Caco-2 (cell line): Measurements from ENCODE around the gene LRRC19. TPM values are rescaled to one million over a fixed set of nuclear protein-coding genes. Genes with fewer than 3 reads are reported as not detected.

Experiments
- BruUV-seq: library from RNA; stranded (reverse); fragments of 400-500 nt; replicated peaks from 2 replicates; lab custom pipeline; 2021; lab: Mats Ljungman, UMichigan
- CTCF ChIA-PET: fragments of 300-600 bp; sonication (Branson Sonifier 250); formaldehyde crosslinking; loops from one replicate; lab custom pipeline; 2022; ENCODE audit warnings: antibody characterized with exemption; lab: Charles Lee
- POLR2A ChIA-PET: fragments of 300-600 bp; sonication (Branson Sonifier 250); formaldehyde crosslinking; loops from one replicate; lab custom pipeline; 2022; ENCODE audit warnings: antibody characterized with exemption; lab: Charles Lee
- DNase-seq, 2 experiments: peaks; one replicate each; pipeline versions ENCODE4 v3.0.0 to v3.0.0-alpha.2; 2020 to 2022
- H3K27me3 ChIP-seq: replicated peaks from 2 replicates; pipeline ENCODE4 v1.6.0; 2011; ENCODE audit warnings: low read length; ENCODE audit not compliant: control insufficient read depth, insufficient read depth
- H3K36me3 ChIP-seq: 2 replicates; pipeline ENCODE4 v1.5.1; 2011; ENCODE audit warnings: low read length; ENCODE audit not compliant: control insufficient read depth, insufficient read depth
- H3K4me1 ChIP-seq: fragments of 250-450 bp; sonication (Bioruptor Pico); 2 replicates; pipeline ENCODE4 v1.5.1; 2020; ENCODE audit warnings: mild to moderate bottlenecking
- H3K4me3 ChIP-seq: 2 replicates; pipeline ENCODE4 v1.5.1; 2011; ENCODE audit warnings: low read depth, mild to moderate bottlenecking, control low read depth, low read length
- H3K9me3 ChIP-seq: fragments of 250-450 bp; sonication (Bioruptor Pico); 2 replicates; pipeline ENCODE4 v1.5.1; 2020; ENCODE audit warnings: mild to moderate bottlenecking, moderate library complexity
- H3K27ac Mint-ChIP-seq: one replicate; pipeline ENCODE4 v1.8.0; 2022; ENCODE audit warnings: mixed read lengths; ENCODE audit not compliant: unreplicated experiment
- H3K27me3 Mint-ChIP-seq: one replicate; pipeline ENCODE4 v1.8.0; 2022; ENCODE audit warnings: mixed read lengths; ENCODE audit not compliant: insufficient read depth, unreplicated experiment
- H3K36me3 Mint-ChIP-seq: one replicate; pipeline ENCODE4 v1.8.0; 2022; ENCODE audit warnings: mild to moderate bottlenecking, mixed read lengths; ENCODE audit not compliant: insufficient read depth, unreplicated experiment
- H3K4me1 Mint-ChIP-seq: one replicate; pipeline ENCODE4 v1.8.0; 2022; ENCODE audit warnings: low read depth, mixed read lengths; ENCODE audit not compliant: unreplicated experiment
- H3K4me3 Mint-ChIP-seq: one replicate; pipeline ENCODE4 v1.8.0; 2022; ENCODE audit warnings: mild to moderate bottlenecking, moderate library complexity, mixed read lengths; ENCODE audit not compliant: unreplicated experiment
- H3K9me3 Mint-ChIP-seq: one replicate; pipeline ENCODE4 v1.8.0; 2022; ENCODE audit warnings: mixed read lengths; ENCODE audit not compliant: unreplicated experiment
- intact Hi-C: fragments of 100-400 bp; cut with micrococcal nuclease; formaldehyde crosslinking; loops from one replicate; pipeline ENCODE4 v1.10.0; 2022; ENCODE audit not compliant: unreplicated experiment
- total RNA-seq: library from RNA; stranded (reverse); gene quantifications from 2 replicates; pipeline ENCODE4 v1.2.3, GENCODE V29; 2022
- TF ChIP-seq, protein P1 (sequence below), 2 experiments: fragments of 200-600 bp in 1 of 2; IDR thresholded peaks; 1 replicate in 1 of 2; 2 replicates in 1 of 2; pipeline versions ENCODE4 v1.5.1 to v1.8.0; 2011 to 2022; ENCODE audit warnings: antibody characterized with exemption in 1 of 2, control low read depth in 1 of 2, inconsistent platforms in 1 of 2, low read depth in 1 of 2, low read length in 1 of 2, mild to moderate bottlenecking in 1 of 2, moderate library complexity in 1 of 2; ENCODE audit not compliant: insufficient read depth in 1 of 2, severe bottlenecking in 1 of 2, unreplicated experiment in 1 of 2

LRRC19 gene
- total RNA-seq, 1 experiment from 2014 or later: not detected

GRCh38 chr9:26973989-26974388 is 31.5 kb downstream of the LRRC19 start:
- Histone ChIP-seq H3K27me3 (no peaks in the 10 kb centered on the region), H3K4me1 (no peaks in the 10 kb centered on the region), H3K9me3 (no peaks in the 10 kb centered on the region), H3K4me3 (no peak overlapping the region), H3K36me3 (no peaks in the 10 kb centered on the region)
- Mint-ChIP-seq H3K9me3 (no peaks in the 10 kb centered on the region), H3K27me3 (no peaks in the 10 kb centered on the region), H3K36me3 (no peaks in the 10 kb centered on the region), H3K4me3 (no peak overlapping the region), H3K4me1 (no peaks in the 10 kb centered on the region), H3K27ac (no peak overlapping the region)
- TF ChIP-seq, protein P1, sequence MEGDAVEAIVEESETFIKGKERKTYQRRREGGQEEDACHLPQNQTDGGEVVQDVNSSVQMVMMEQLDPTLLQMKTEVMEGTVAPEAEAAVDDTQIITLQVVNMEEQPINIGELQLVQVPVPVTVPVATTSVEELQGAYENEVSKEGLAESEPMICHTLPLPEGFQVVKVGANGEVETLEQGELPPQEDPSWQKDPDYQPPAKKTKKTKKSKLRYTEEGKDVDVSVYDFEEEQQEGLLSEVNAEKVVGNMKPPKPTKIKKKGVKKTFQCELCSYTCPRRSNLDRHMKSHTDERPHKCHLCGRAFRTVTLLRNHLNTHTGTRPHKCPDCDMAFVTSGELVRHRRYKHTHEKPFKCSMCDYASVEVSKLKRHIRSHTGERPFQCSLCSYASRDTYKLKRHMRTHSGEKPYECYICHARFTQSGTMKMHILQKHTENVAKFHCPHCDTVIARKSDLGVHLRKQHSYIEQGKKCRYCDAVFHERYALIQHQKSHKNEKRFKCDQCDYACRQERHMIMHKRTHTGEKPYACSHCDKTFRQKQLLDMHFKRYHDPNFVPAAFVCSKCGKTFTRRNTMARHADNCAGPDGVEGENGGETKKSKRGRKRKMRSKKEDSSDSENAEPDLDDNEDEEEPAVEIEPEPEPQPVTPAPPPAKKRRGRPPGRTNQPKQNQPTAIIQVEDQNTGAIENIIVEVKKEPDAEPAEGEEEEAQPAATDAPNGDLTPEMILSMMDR (IDR thresholded peaks at IDR 0.05; ENCODE audit: insufficient read depth in 1 of 2, low read depth in 1 of 2, low read length in 1 of 2, severe bottlenecking in 1 of 2, unreplicated experiment in 1 of 2): no peak
- BruUV-seq: no TSS peak
- intact Hi-C loops: loop anchor here (10.0 kb wide), 1 partner anchor 109 kb away; no protein-coding TSS in a partner anchor
- ChIA-PET POLR2A (no interaction called here), CTCF (no interaction called here)
- DNase-seq: no peak

GRCh38 chr9:26971721-26972120 is 33.8 kb downstream of the LRRC19 start:
- Mint-ChIP-seq H3K4me1 (no peaks in the 10 kb centered on the region), H3K36me3 (no peaks in the 10 kb centered on the region), H3K27me3 (no peaks in the 10 kb centered on the region), H3K27ac (no peak overlapping the region), H3K4me3 (no peak overlapping the region), H3K9me3 (no peaks in the 10 kb centered on the region)
- CTCF ChIA-PET: no interaction called here
- H3K27me3 ChIP-seq: no peaks in the 10 kb centered on the region
- no peak overlapping the region for H3K4me3 ChIP-seq
- DNase-seq: no peak
- H3K36me3 ChIP-seq: no peaks in the 10 kb centered on the region
- H3K4me1 ChIP-seq: no peaks in the 10 kb centered on the region
- POLR2A ChIA-PET: no interaction called here
- intact Hi-C loops: loop anchor here (10.0 kb wide), 1 partner anchor 107 kb away; no protein-coding TSS in a partner anchor
- BruUV-seq: no TSS peak
- TF ChIP-seq, protein P1 (IDR thresholded peaks at IDR 0.05; ENCODE audit: insufficient read depth in 1 of 2, low read depth in 1 of 2, low read length in 1 of 2, severe bottlenecking in 1 of 2, unreplicated experiment in 1 of 2): no peak
- no peaks in the 10 kb centered on the region for H3K9me3 ChIP-seq

DNA sequence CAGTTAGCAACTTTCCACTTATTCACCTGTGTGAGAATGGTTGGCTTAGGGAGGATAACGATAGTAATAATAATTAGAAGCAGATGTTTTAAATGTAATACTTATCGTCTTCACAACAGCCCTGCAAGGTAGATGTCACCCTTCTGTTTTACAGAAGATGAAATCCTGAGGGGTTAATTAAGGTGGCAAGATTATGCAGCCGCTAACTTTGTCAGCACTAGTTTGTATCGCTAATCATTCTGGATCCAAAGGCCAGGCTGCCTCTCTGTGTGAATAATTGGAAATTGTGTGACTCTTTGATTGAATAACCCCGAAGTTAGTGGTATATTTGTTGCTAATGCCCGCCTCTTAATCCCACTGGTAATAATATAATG is 48.6 kb downstream of the LRRC19 start:
- no peaks in the 10 kb centered on the region for H3K9me3 Mint-ChIP-seq
- H3K27ac Mint-ChIP-seq: no peak overlapping the region
- Histone ChIP-seq H3K36me3 (no peaks in the 10 kb centered on the region), H3K4me3 (peak overlapping the region; percentile 50), H3K27me3 (no peaks in the 10 kb centered on the region), H3K9me3 (no peaks in the 10 kb centered on the region), H3K4me1 (no peaks in the 10 kb centered on the region)
- intact Hi-C loops: loop anchor here (1.0 kb wide), 1 partner anchor 10 kb away; the partner anchor contains the start of gene PLAA
- TF ChIP-seq, protein P1 (IDR thresholded peaks at IDR 0.05; ENCODE audit: insufficient read depth in 1 of 2, low read depth in 1 of 2, low read length in 1 of 2, severe bottlenecking in 1 of 2, unreplicated experiment in 1 of 2): no peak
- H3K27me3 Mint-ChIP-seq: no peaks in the 10 kb centered on the region
- ChIA-PET CTCF (no interaction called here), POLR2A (no interaction called here)
- BruUV-seq: no TSS peak
- peak overlapping the region; percentile 72 for H3K4me3 Mint-ChIP-seq
- no peaks in the 10 kb centered on the region for H3K4me1 Mint-ChIP-seq
- H3K36me3 Mint-ChIP-seq: no peaks in the 10 kb centered on the region
- no peak for DNase-seq
